ENCODE data around the gene GABRR2. TPM values are rescaled to one million over a fixed set of nuclear protein-coding genes. Genes with fewer than 3 reads are reported as not detected.

GABRR2 gene
- total and polyA plus RNA-seq, 7 experiments from 2014 or later: 0.40 to 1.9 (median 1.5) TPM; not detected in 2

- Histone ChIP-seq H3K4me1 (ENCODE audit: control insufficient read depth in 2 of 2, insufficient read depth in 2 of 2, low read length in 2 of 2) (no peaks in the 10 kb centered on the region), H3K36me3 (ENCODE audit: control insufficient read depth in 2 of 3, insufficient read depth in 3 of 3, low read length in 3 of 3) (no peaks in the 10 kb centered on the region), H3K27me3 (ENCODE audit: control insufficient read depth in 2 of 2, insufficient read depth in 2 of 2, low read length in 2 of 2) (no peaks in the 10 kb centered on the region), H3K9me3 (ENCODE audit: control insufficient read depth in 2 of 3, low read length in 3 of 3) (no peaks in the 10 kb centered on the region), H3K27ac (ENCODE audit: low read depth, low read length) (no peak overlapping the region), H3K4me3 (ENCODE audit: low read length) (no peak overlapping the region)
- peaks cover 0 to 4% (median 0%) of the 10 kb centered on the region in 5 donors for H3K27me3 Mint-ChIP-seq
- H3K27ac Mint-ChIP-seq: no peak overlapping the region
- H3K36me3 Mint-ChIP-seq: no peaks in the 10 kb centered on the region
- H3K4me3 Mint-ChIP-seq: no peak overlapping the region
- peaks cover 0 to 8% (median 2%) of the 10 kb centered on the region in 7 donors for H3K4me1 Mint-ChIP-seq
- no peaks in the 10 kb centered on the region for H3K9me3 Mint-ChIP-seq
- intact Hi-C loops (cut with micrococcal nuclease): no loop called here
- no peak for ATAC-seq
- POLR2A ChIA-PET: no interaction called here
- CTCF ChIA-PET: no interaction called here
- DNase-seq: no peak
These were observed 54.8 kb downstream of the GABRR2 start for GRCh38 chr6:89260310-89260709.

GRCh38 chr6:89258912-89259311, 56.2 kb downstream of the GABRR2 start:
- Histone ChIP-seq H3K9me3 (ENCODE audit: control insufficient read depth in 2 of 3, low read length in 3 of 3) (no peaks in the 10 kb centered on the region), H3K36me3 (ENCODE audit: control insufficient read depth in 2 of 3, insufficient read depth in 3 of 3, low read length in 3 of 3) (no peaks in the 10 kb centered on the region), H3K27ac (ENCODE audit: low read depth, low read length) (no peak overlapping the region), H3K4me3 (ENCODE audit: low read length) (no peak overlapping the region), H3K27me3 (ENCODE audit: control insufficient read depth in 2 of 2, insufficient read depth in 2 of 2, low read length in 2 of 2) (no peaks in the 10 kb centered on the region), H3K4me1 (ENCODE audit: control insufficient read depth in 2 of 2, insufficient read depth in 2 of 2, low read length in 2 of 2) (no peaks in the 10 kb centered on the region)
- Mint-ChIP-seq H3K9me3 (no peaks in the 10 kb centered on the region), H3K27me3 (peaks cover 0 to 4% (median 0%) of the 10 kb centered on the region in 5 donors), H3K36me3 (no peaks in the 10 kb centered on the region), H3K4me1 (peaks cover 0 to 8% (median 2%) of the 10 kb centered on the region in 7 donors), H3K4me3 (no peak overlapping the region), H3K27ac (peak overlapping the region in 1 of 9 donors; percentile 25)
- no peak for DNase-seq
- CTCF ChIA-PET: no interaction called here
- POLR2A ChIA-PET: interaction anchor here (0.6 to 0.7 kb wide), 2 partner anchors 1826 to 1852 kb away, joined by 3 read pairs; no protein-coding TSS in a partner anchor
- intact Hi-C loops (cut with micrococcal nuclease): no loop called here
- ATAC-seq: no peak

GRCh38 chr6:89257781-89258180, 57.3 kb downstream of the GABRR2 start:
- H3K27ac Mint-ChIP-seq: no peak overlapping the region
- no peaks in the 10 kb centered on the region for H3K27me3 ChIP-seq (ENCODE audit: control insufficient read depth in 2 of 2, insufficient read depth in 2 of 2, low read length in 2 of 2)
- no peak for ATAC-seq

DNA sequence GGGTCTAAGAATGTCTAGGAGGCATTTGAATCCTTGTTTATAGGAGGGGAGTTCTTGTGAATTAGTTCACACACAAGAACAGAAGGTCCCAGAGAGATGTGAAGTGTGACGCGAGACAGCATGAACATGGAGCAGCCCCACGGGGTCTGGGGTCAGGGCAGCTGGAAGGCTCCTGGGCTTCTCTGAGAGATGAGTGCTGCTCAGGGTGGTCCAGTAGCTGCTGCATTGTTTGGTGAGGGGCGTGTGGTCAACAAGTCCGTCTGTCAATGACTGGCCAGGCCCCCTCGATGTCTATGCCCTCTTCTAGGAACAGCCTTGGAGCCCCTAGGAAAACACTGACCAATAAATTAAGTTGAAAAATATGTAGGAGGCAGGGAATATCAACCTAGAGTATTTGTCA, 57.8 kb downstream of the GABRR2 start:
- H3K27ac ChIP-seq (ENCODE audit: low read depth, low read length): no peak overlapping the region
- CTCF ChIA-PET: no interaction called here
- H3K9me3 ChIP-seq (ENCODE audit: control insufficient read depth in 2 of 3, low read length in 3 of 3): no peaks in the 10 kb centered on the region
- DNase-seq (no peak), ATAC-seq (no peak)
- Mint-ChIP-seq H3K4me1 (peaks cover 0 to 8% (median 4%) of the 10 kb centered on the region in 7 donors), H3K27me3 (peaks cover 0 to 11% (median 0%) of the 10 kb centered on the region in 5 donors), H3K4me3 (no peak overlapping the region), H3K36me3 (no peaks in the 10 kb centered on the region), H3K27ac (no peak overlapping the region), H3K9me3 (no peaks in the 10 kb centered on the region)
- H3K36me3 ChIP-seq (ENCODE audit: control insufficient read depth in 2 of 3, insufficient read depth in 3 of 3, low read length in 3 of 3): no peaks in the 10 kb centered on the region
- no peak overlapping the region for H3K4me3 ChIP-seq (ENCODE audit: low read length)
- intact Hi-C loops (cut with micrococcal nuclease): no loop called here
- no peaks in the 10 kb centered on the region for H3K27me3 ChIP-seq (ENCODE audit: control insufficient read depth in 2 of 2, insufficient read depth in 2 of 2, low read length in 2 of 2)
- H3K4me1 ChIP-seq (ENCODE audit: control insufficient read depth in 2 of 2, insufficient read depth in 2 of 2, low read length in 2 of 2): no peaks in the 10 kb centered on the region
- POLR2A ChIA-PET: no interaction called here

More at GRCh38 chr6:89257781-89258180, 57.3 kb downstream of the GABRR2 start:
- H3K27ac ChIP-seq (ENCODE audit: low read depth, low read length): no peak overlapping the region
- Mint-ChIP-seq H3K4me3 (no peak overlapping the region), H3K27me3 (peaks cover 0 to 11% (median 0%) of the 10 kb centered on the region in 5 donors), H3K36me3 (no peaks in the 10 kb centered on the region), H3K4me1 (peaks cover 0 to 8% (median 4%) of the 10 kb centered on the region in 7 donors), H3K9me3 (no peaks in the 10 kb centered on the region)
- intact Hi-C loops (cut with micrococcal nuclease): no loop called here
- H3K4me1 ChIP-seq (ENCODE audit: control insufficient read depth in 2 of 2, insufficient read depth in 2 of 2, low read length in 2 of 2): no peaks in the 10 kb centered on the region
- no peaks in the 10 kb centered on the region for H3K9me3 ChIP-seq (ENCODE audit: control insufficient read depth in 2 of 3, low read length in 3 of 3)
- H3K36me3 ChIP-seq (ENCODE audit: control insufficient read depth in 2 of 3, insufficient read depth in 3 of 3, low read length in 3 of 3): no peaks in the 10 kb centered on the region
- no peak for DNase-seq
- ChIA-PET POLR2A (no interaction called here), CTCF (no interaction called here)
- H3K4me3 ChIP-seq (ENCODE audit: low read length): no peak overlapping the region

GRCh38 chr6:89255417-89255816, 59.7 kb downstream of the GABRR2 start:
- Histone ChIP-seq H3K36me3 (ENCODE audit: control insufficient read depth in 2 of 3, insufficient read depth in 3 of 3, low read length in 3 of 3) (no peaks in the 10 kb centered on the region), H3K4me3 (ENCODE audit: low read length) (no peak overlapping the region), H3K9me3 (ENCODE audit: control insufficient read depth in 2 of 3, low read length in 3 of 3) (no peaks in the 10 kb centered on the region), H3K4me1 (ENCODE audit: control insufficient read depth in 2 of 2, insufficient read depth in 2 of 2, low read length in 2 of 2) (no peaks in the 10 kb centered on the region), H3K27ac (ENCODE audit: low read depth, low read length) (no peak overlapping the region), H3K27me3 (ENCODE audit: control insufficient read depth in 2 of 2, insufficient read depth in 2 of 2, low read length in 2 of 2) (no peaks in the 10 kb centered on the region)
- CTCF ChIA-PET: no interaction called here
- intact Hi-C loops (cut with micrococcal nuclease): no loop called here
- Mint-ChIP-seq H3K4me3 (no peak overlapping the region), H3K4me1 (peaks cover 0 to 5% (median 0%) of the 10 kb centered on the region in 7 donors), H3K9me3 (no peaks in the 10 kb centered on the region), H3K36me3 (no peaks in the 10 kb centered on the region), H3K27me3 (peaks cover 0 to 15% (median 0%) of the 10 kb centered on the region in 5 donors), H3K27ac (no peak overlapping the region)
- ATAC-seq (no peak), DNase-seq (no peak)
- POLR2A ChIA-PET: no interaction called here

GRCh38 chr6:89254569-89254968, 60.5 kb downstream of the GABRR2 start:
- no peaks in the 10 kb centered on the region for H3K36me3 Mint-ChIP-seq
- intact Hi-C loops (cut with micrococcal nuclease): no loop called here
- ChIA-PET POLR2A (no interaction called here), CTCF (no interaction called here)
- H3K4me1 Mint-ChIP-seq: peaks cover 0 to 5% (median 0%) of the 10 kb centered on the region in 7 donors
- no peak overlapping the region for H3K4me3 ChIP-seq (ENCODE audit: low read length)
- H3K4me3 Mint-ChIP-seq: no peak overlapping the region
- H3K9me3 Mint-ChIP-seq: no peaks in the 10 kb centered on the region
- H3K4me1 ChIP-seq (ENCODE audit: control insufficient read depth in 2 of 2, insufficient read depth in 2 of 2, low read length in 2 of 2): no peaks in the 10 kb centered on the region
- ATAC-seq (no peak), DNase-seq (no peak)
- H3K27me3 Mint-ChIP-seq: peaks cover 0 to 17% (median 0%) of the 10 kb centered on the region in 5 donors
- no peak overlapping the region for H3K27ac Mint-ChIP-seq
- H3K9me3 ChIP-seq (ENCODE audit: control insufficient read depth in 2 of 3, low read length in 3 of 3): no peaks in the 10 kb centered on the region
- no peaks in the 10 kb centered on the region for H3K27me3 ChIP-seq (ENCODE audit: control insufficient read depth in 2 of 2, insufficient read depth in 2 of 2, low read length in 2 of 2)
- no peaks in the 10 kb centered on the region for H3K36me3 ChIP-seq (ENCODE audit: control insufficient read depth in 2 of 3, insufficient read depth in 3 of 3, low read length in 3 of 3)
- no peak overlapping the region for H3K27ac ChIP-seq (ENCODE audit: low read depth, low read length)

DNA sequence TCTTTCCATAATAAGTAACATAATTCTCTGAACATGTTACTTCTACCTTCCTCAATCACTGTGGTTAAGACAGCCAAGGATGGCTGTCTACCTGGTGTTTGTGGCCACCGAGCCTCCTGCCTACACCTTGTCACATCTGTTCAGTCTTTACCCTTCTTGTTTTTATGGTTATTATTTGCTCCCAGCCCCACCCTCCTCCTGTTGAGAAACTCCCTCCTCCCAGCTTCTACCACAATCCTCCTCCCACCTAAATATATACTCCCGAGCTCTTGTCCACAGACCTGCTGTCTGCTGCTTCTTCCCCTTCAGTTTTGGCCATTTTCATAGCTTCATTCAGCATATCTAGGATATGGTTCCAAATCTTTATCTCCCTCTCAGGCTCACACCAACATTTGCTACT, 62.2 kb downstream of the GABRR2 start:
- H3K9me3 ChIP-seq (ENCODE audit: control insufficient read depth in 2 of 3, low read length in 3 of 3): no peaks in the 10 kb centered on the region
- Mint-ChIP-seq H3K4me3 (no peak overlapping the region), H3K9me3 (no peaks in the 10 kb centered on the region), H3K27me3 (peaks cover 0 to 21% (median 0%) of the 10 kb centered on the region in 5 donors), H3K36me3 (no peaks in the 10 kb centered on the region), H3K4me1 (peaks cover 0 to 6% (median 0%) of the 10 kb centered on the region in 7 donors), H3K27ac (no peak overlapping the region)
- no peaks in the 10 kb centered on the region for H3K36me3 ChIP-seq (ENCODE audit: control insufficient read depth in 2 of 3, insufficient read depth in 3 of 3, low read length in 3 of 3)
- POLR2A ChIA-PET: no interaction called here
- no peak for ATAC-seq
- H3K27ac ChIP-seq (ENCODE audit: low read depth, low read length): no peak overlapping the region
- no peak overlapping the region for H3K4me3 ChIP-seq (ENCODE audit: low read length)
- intact Hi-C loops (cut with micrococcal nuclease): no loop called here
- no peak for DNase-seq
- CTCF ChIA-PET: interaction anchor here (1.1 kb wide), 1 partner anchor 9 kb away, joined by 7 read pairs; no protein-coding TSS in a partner anchor
- no peaks in the 10 kb centered on the region for H3K4me1 ChIP-seq (ENCODE audit: control insufficient read depth in 2 of 2, insufficient read depth in 2 of 2, low read length in 2 of 2)
- no peaks in the 10 kb centered on the region for H3K27me3 ChIP-seq (ENCODE audit: control insufficient read depth in 2 of 2, insufficient read depth in 2 of 2, low read length in 2 of 2)

Measured in naive thymus-derived CD4-positive, alpha-beta T cell (primary cell).